Measurements from ENCODE around the gene CAPS. TPM values are rescaled to one million over a fixed set of nuclear protein-coding genes. Genes with fewer than 3 reads are reported as not detected.

CAPS gene
- total RNA-seq, 2 donors from 2014 or later: 18.7 to 38.6 TPM

- 57 to 67% methylated on average over 5 of the region's 5 CpGs for WGBS, 2 donors
These were observed 39.1 kb downstream of the CAPS start for GRCh38 chr19:5953030-5953589.

GRCh38 chr19:5953680-5954213 is 39.7 kb downstream of the CAPS start:
- no peak for DNase-seq

More at GRCh38 chr19:5953030-5953589, 39.1 kb downstream of the CAPS start:
- ATAC-seq (no peak), DNase-seq (no peak)
- Histone ChIP-seq H3K9me3 (no peaks in the 10 kb centered on the region), H3K36me3 (replicated peaks in 1 of 2; ENCODE audit: insufficient read depth in 1 of 2, low read depth in 2 of 2) (no peaks in the 10 kb centered on the region), H3K27me3 (no peaks in the 10 kb centered on the region), H3K4me1 (peaks cover 71% of the 10 kb centered on the region), H3K27ac (peak overlapping the region in 3 of 4 donors; percentile 22 to 63 (median 45)), H3K4me3 (no peak overlapping the region)
- TF ChIP-seq POLR2A (IDR thresholded peaks at IDR 0.05) (no peak), CTCF (IDR thresholded peaks at IDR 0.05) (no peak)
- intact Hi-C loops (cut with DNase I): no loop called here

GRCh38 chr19:5954293-5954692 is 40.2 kb downstream of the CAPS start:
- H3K4me1 ChIP-seq: peaks cover 83% of the 10 kb centered on the region
- no peak for ATAC-seq
- peak overlapping the region; percentile 38 to 74 (median 66) for H3K27ac ChIP-seq
- WGBS, 2 donors: 27 to 30% methylated on average over 6 of the region's 6 CpGs
- no peaks in the 10 kb centered on the region for H3K36me3 ChIP-seq (replicated peaks in 1 of 2; ENCODE audit: insufficient read depth in 1 of 2, low read depth in 2 of 2)
- intact Hi-C loops (cut with DNase I): no loop called here
- no peak for TF ChIP-seq POLR2A (IDR thresholded peaks at IDR 0.05)
- TF ChIP-seq CTCF (IDR thresholded peaks at IDR 0.05): no peak
- H3K9me3 ChIP-seq: no peaks in the 10 kb centered on the region
- H3K4me3 ChIP-seq: no peak overlapping the region
- no peaks in the 10 kb centered on the region for H3K27me3 ChIP-seq
- DNase-seq: no peak

More at GRCh38 chr19:5953680-5954213, 39.7 kb downstream of the CAPS start:
- Histone ChIP-seq H3K36me3 (replicated peaks in 1 of 2; ENCODE audit: insufficient read depth in 1 of 2, low read depth in 2 of 2) (no peaks in the 10 kb centered on the region), H3K4me1 (peaks cover 77% of the 10 kb centered on the region), H3K27me3 (no peaks in the 10 kb centered on the region), H3K4me3 (no peak overlapping the region), H3K9me3 (no peaks in the 10 kb centered on the region), H3K27ac (peak overlapping the region; percentile 38 to 74 (median 66))
- no peak for ATAC-seq
- WGBS, 2 donors: 47 to 49% methylated on average over 17 of the region's 17 CpGs
- intact Hi-C loops (cut with DNase I): no loop called here
- TF ChIP-seq CTCF (IDR thresholded peaks at IDR 0.05): no peak

- TF ChIP-seq CTCF (IDR thresholded peaks at IDR 0.05) (no peak), POLR2A (IDR thresholded peaks at IDR 0.05) (no peak)
- H3K27me3 ChIP-seq: no peaks in the 10 kb centered on the region
- intact Hi-C loops (cut with DNase I): no loop called here
- H3K9me3 ChIP-seq: no peaks in the 10 kb centered on the region
- H3K27ac ChIP-seq: peak overlapping the region in 2 of 4 donors; percentile 63 to 74
- H3K4me3 ChIP-seq: no peak overlapping the region
- 46 to 55% methylated on average over 3 of the region's 3 CpGs for WGBS, 2 donors
- DNase-seq: no peak
- no peak for ATAC-seq
- no peaks in the 10 kb centered on the region for H3K36me3 ChIP-seq (replicated peaks in 1 of 2; ENCODE audit: insufficient read depth in 1 of 2, low read depth in 2 of 2)
- peaks cover 96% of the 10 kb centered on the region for H3K4me1 ChIP-seq
These were observed 41.5 kb downstream of the CAPS start for GRCh38 chr19:5955636-5955935.

GRCh38 chr19:5956323-5956722 is 42.3 kb downstream of the CAPS start:
- Histone ChIP-seq H3K4me1 (peaks cover 97% of the 10 kb centered on the region), H3K4me3 (no peak overlapping the region), H3K27ac (peak overlapping the region in 3 of 4 donors; percentile 15 to 22 (median 17)), H3K9me3 (no peaks in the 10 kb centered on the region), H3K27me3 (no peaks in the 10 kb centered on the region), H3K36me3 (replicated peaks in 1 of 2; ENCODE audit: insufficient read depth in 1 of 2, low read depth in 2 of 2) (no peaks in the 10 kb centered on the region)
- ATAC-seq: no peak
- no peak for DNase-seq
- intact Hi-C loops (cut with DNase I): no loop called here
- WGBS, 2 donors: 43 to 44% methylated on average over 3 of the region's 3 CpGs
- no peak for TF ChIP-seq CTCF (IDR thresholded peaks at IDR 0.05)
- no peak for TF ChIP-seq POLR2A (IDR thresholded peaks at IDR 0.05)

Data from body of pancreas (tissue), 4 donors.